NCI-H1092 (cell line): ENCODE data around the gene SLC25A47.

ENCODE experiments used
- DNase-seq: peaks from one replicate; lab custom pipeline; 2025; lab: John Stamatoyannopoulos, UW

SLC25A47 gene

DNA sequence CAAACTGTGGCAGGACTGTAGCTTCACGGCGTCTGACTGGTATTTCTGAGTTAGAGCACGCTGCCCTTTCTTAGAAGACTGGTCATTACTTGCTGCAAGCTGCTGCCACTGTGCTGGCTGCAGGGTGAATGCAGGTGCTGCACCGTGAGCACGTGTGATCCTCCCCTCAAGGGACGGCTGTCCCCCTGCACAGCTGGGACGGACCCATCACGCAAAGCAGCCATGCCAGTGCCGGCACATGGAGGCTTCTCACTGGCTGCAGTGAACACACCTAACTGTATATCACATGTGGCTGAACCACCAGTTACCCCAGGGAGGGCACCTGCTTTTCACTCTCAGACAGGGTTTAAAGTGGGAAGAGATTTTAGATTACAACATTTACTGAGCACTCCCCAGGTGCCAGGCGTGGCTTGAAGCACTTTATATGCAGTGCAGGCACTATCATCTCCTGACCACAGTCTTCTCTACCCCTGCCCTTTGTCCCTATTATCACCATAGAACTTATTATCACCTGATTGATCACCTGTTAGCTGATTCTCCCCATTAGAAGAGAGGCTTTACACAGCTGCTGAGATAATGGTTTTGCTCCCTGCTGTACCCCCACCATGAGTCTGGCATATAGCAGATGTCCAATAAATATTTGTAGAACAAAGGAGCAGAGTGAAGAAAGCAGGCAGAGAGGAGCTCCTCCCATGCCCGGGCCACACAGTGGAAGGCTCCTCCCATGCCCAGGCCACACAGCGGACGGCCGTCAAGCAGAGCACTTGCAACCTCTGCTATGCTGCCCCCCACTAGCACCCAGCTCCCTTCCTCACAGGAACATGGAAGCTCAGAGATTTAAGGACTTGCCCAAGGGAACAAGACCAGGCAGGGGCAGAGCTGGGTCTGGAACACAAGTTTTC, 25.9 kb downstream of the SLC25A47 start:
- no peak for DNase-seq

DNA sequence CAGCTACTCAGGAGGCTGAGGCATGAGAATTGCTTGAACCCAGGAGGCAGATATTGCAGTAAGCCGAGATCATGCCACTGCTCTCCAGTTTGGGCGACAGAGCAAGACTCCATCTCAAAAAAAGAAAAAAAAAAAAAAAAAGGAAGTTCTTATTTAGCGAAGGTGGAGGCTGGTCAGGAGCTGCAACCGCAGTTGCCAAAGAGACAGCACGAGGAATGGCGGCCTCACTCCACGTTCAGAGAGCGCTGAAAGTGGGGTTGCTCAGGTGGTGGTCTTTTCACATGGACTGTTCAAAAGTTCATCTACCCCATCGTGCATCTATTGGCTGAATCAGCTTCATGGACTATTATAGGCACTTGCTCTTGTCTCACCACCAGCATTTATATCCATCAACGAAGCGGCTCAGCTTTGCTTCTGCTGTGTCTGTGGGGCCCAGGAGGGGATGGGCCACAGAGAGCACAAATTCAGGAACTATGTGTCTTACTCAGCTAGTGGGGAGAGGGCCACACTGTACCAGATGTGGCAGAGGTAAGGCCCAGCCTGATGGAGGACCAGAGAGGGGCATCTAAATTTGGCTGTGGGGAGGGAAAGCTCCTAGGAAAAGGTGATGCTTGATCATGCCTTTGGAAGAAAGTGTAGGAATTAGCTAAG, 27.3 kb downstream of the SLC25A47 start:
- DNase-seq = no peak

DNA sequence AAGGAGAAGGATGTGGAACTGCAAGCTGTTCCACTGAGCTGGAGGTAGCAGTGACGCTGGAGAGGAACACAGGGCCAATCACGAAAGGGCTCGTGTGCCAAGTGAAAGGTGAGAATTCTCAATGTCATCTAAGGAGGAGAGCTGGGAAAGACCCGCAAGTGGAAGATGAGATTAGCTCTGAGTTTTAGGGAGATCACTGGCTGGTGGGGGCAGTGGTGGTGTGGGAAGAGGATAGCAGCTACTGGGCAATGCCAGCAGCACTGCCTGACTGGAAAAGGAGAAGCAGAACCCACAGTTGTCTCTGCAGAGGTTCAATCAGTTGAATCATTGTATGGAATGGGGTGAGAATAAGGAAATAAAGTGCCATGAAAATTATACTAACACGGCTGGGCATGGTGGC, 27.8 kb downstream of the SLC25A47 start:
- DNase-seq = no peak

DNA sequence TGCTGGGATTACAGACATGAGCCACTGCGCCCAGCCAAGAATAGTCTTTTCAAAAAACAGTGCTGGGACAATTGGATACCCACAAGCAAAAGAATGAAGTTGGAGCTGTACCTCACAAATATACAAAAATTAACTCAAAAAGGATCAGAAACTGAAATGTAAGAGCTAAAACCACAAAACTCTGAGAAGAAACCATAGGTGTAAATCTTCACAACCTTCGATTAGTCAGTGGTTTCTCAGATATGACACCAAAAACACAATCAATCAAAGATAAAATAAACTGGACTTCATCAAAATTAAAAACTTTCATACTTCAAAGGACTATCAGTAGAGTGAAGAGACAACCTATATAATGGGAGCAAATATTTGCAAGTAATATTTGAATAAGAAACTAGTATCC, 35.3 kb downstream of the SLC25A47 start:
- DNase-seq = no peak

DNA sequence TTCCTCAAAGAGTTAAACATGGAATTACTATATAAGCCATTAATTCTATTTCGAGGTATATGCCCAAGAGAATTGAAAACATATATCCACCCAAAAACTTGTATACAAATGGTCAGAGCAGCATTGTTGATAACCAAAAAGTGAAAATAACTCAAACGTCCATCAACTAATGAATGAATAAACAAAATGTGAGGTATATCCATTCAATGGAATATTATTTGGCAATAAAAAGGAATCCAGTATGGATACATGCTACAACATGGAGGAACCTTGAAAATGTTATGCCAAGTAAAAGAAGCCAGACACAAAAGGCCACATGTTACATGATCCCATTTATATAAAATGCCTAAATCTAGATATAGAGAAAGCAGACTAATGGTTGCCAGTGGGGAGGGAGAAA, 36.0 kb downstream of the SLC25A47 start:
- no peak for DNase-seq

DNA sequence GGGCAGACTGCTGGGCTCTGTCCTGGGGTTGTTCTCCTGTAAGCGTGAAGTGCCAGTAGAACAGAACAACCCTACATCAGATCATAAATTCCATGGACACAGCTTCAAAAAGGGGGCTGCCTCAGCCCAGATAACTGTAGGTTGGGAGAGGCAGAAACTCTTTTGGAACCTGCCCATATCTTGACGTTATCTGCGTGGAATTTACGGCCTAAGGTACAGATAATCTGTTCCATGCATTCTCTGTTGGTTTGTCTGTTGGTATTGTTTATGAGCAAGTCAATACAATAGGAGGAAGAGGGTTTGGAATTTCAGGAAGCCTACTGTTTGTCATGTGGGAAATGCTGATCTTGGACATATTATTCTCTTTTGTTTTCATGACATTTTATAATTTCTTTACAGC, 36.7 kb downstream of the SLC25A47 start:
- DNase-seq = no peak

DNA sequence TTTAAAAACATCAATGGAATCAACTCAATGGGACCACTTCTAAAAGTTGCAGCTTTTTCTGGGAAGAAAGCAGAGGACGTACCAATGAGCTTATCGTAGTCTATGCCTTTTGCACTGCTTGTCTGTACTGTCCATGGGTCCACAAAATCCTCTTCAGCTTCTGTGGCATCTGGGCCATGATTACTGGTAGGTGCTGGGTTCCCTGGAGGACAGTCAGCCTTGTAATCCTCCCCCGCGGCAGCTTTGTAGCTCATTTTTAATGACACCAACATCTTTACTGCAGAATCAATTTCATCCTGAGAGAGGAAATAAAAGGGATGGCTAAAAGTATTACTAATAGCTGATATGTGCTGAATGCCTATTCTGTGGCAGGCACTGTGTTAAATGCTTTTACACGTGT, 38.5 kb downstream of the SLC25A47 start:
- no peak for DNase-seq

DNA sequence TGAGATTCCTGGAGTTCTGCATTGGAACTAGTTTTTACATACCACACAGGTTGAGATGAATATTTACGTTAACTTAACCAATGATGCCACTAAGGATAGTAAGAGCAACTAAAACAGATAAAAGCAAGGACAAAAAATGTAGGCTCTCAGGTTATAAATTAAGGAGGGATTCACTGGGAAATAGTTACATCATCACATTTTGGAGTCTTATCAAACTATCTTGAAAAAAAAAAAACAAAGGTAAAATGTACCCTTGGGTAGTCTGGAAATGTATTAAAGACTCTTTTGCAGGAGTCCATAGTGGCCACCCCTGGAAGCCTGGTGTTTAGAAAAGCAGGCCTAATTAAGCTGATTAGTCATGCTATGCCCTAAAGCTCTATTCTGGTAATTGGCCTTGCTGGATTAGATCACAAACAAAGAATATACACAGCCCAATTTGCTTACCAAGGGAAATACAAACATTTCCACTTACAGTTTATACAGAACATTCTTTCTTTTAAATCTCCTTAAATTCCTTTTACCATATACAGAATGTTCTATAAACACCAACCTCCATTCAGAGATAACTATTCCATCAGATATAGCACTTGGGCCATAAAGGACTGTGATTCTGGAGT, 39.3 kb downstream of the SLC25A47 start:
- no peak for DNase-seq

DNA sequence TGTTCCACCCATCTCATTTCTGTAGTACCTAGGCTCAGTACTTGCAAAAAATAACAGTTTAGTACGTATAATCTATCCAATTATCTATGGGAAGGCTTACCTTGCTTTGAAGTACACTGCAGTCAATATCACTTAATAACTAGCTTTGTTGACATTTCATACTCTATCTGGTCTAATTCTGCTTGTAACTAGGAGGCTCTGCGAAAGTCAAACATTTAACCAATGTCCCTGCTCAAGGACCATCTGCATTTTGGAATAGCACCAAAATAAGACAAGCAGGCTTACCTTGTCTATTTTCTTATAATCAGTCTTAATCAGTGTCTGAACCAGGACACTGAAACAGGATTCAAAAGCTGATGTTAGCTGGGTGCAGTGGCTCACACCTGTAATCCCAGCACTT, 39.9 kb downstream of the SLC25A47 start:
- DNase-seq = no peak

DNA sequence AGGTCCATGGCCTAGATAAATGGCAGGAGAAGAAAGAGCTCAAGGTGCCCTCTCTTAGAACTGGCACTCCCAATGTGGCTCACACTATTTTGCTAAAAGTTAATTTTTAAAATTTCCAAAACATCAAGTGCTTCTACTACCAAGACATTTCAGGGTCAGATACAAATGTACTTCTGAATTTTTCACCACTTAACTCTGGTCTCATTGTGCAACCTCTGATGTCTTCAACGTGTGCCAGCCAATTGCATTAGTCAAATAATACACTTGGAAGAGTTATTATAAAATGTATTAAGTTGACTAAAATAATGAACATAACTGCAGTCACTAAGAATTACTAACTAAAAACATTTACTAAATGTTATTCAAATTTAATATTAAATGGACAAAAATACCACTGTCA, 41.3 kb downstream of the SLC25A47 start:
- no peak for DNase-seq

DNA sequence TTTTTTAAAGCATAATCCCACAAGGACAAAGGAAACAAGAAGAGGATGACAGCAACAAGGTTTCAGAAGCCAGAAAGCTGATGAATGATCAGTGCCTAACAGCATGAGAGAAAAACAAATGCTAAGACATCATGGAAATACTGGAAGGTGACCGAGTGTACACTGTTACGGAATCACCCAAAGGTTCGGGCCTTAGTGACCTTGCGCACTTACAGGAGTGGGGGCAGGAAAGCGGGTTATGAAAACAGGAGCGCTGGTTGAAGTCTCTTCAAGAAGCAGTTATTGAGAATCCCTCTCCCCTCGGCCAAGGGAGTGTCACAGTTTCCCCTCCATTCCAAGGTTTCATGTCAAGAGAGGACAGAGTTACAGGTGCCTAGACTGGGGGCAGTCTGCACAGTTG, 42.6 kb downstream of the SLC25A47 start:
- DNase-seq = no peak

DNA sequence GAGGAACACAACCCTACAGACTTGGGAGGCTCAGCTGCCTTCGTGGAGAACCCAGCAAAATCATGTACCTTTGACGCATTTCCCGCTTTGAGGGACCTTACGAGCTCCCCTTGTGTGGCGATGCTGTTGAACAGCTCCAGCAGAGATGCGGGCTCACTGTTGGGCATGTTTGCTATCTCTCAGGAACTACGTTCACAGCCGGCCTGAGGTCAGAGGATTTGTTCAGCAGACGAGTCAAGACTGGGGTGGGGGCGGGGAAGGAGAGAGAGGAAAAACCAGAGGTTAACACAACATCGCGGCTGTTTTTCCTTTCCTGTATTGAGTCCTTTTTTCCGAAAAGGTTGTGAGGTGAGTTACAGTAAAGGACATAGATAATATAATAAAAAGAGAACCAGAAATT, 45.9 kb downstream of the SLC25A47 start:
- DNase-seq = no peak

DNA sequence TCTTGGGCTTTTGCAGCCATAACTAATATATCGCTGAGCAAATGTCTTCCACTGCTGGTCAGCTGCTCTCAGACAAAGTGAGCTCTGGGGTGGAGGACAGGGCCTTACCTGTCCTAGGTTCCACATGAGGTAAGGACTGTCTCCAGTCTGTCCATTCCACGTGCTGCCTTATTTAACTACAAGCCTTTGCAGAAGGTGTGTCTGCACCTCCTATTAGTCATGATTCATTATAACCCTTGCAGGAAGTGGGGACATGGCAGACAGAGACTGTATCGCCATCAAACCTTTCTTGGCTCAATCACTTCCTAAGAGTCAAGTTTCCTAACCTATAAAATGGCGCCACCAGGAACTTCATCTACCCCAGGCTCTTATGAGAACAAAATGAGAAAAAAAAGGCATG, 46.9 kb downstream of the SLC25A47 start:
- no peak for DNase-seq

DNA sequence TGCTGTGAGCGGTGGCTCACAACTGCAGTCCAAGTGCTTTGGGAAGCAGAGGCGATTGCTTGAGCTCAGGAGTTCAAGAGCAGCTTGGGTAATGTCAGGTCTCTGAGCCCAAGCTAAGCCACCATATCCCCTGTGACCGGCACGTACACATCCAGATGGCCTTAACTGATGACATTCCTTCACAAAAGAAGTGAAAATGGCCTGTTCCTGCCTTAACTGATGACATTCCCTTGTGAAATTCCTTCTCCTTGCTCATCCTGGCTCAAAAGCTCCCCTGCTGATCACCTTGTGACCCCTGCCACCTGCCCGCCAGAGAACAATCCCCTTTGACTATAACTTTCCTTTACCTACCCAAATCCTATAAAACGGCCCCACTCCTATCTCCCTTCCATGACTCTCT, 48.6 kb downstream of the SLC25A47 start:
- no peak for DNase-seq

DNA sequence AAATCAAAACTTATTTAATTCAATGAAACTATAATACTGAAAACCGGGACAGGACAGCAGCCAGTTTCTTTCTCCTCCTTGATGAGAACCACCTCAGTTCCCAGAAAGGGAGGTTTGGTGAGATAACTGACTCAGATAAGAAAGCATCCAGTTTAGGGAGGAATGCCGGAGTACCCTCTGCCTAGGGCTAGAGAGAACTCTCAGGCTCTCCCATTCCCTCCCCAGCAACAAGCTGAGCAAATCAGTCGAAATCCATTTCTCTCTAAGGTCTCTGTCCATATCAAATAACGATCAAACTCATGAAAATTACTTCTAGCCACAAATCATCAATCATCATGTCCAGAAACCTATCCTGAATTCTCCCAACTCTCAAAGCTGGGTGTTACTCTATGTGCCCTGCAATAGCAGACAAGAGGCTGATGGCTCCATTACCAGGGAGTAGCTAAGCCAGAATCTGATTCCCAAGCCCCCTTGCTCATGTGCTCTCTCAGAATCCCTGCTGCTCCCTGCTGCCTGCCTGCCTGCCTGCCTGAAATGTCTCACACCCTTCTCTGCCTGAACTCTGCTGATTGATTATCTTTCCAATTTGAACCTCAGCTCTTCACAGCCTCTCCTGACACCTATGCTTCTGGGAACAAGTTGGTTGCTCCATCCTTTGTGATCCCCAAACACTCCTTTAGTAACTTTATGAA, 49.4 kb downstream of the SLC25A47 start:
- no peak for DNase-seq

DNA sequence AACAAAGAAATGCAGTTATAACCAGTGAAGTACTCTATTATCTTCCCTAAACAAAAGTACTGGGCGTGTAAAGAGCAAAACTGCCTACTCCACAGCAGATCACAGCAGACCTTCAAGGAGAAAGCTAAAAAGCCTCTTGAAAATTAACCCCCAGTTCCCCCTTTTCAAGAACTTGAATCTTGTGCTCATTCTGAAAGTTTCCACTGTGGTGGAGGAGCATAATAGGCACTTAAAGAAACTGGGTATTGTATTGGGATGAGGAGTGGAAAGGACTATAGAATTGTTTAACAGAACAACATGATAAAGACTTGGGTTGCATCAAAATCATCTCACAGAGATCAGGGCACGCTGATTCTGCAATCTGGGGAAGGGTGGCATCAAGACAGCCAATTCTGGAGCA, 51.1 kb downstream of the SLC25A47 start:
- DNase-seq = no peak

DNA sequence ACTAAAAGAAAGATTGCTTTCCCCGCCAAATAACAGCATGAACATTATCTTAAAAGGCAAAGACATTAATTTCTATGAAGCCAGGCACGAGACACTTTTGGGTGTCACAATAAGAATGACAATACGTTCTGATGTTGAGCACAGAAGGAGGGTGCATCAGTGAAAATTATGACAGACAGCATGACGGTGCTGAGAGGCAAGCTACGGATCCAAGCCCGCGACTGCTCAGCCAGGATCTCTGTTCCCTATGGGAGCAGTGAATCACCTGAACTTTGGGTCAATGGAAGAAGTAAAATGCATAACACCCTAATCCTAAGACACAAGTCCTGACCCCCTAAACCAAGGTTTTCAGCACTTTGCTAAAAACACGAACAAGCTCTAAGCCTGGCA, 51.7 kb downstream of the SLC25A47 start:
- DNase-seq = no peak

DNA sequence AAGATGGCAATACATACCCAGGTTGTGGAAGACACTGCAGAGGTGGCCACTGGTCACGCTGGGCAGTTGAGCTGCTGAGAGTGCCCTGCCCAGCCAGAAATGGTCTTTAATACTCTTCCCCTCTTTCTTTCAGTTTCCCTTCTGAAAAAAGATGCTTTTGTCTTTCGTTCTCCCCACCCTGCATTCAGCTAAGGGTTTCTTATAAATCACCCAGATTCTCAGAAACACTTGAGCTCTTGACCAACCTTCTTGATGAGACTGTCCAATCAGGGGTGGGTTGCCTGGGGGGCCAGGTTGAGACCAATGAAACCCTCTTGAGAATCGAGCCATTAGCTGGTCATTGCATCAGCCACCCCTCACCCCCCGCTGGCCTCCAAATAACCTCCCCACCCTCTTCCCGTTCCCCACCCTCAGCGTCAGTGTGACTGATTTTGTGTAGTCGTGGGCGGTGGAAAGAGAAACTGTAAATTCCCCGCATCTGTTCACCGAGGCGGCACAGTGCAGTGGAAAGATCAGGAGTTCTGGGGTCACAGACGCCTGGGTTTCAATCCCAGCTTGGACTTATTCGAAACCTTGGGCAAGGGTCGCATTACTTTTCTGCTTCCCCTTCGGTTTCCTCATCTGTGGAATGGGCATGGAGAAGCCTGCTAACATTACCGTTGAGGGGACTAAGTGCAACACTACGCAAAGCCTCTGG, 52.3 kb downstream of the SLC25A47 start:
- no peak for DNase-seq

DNA sequence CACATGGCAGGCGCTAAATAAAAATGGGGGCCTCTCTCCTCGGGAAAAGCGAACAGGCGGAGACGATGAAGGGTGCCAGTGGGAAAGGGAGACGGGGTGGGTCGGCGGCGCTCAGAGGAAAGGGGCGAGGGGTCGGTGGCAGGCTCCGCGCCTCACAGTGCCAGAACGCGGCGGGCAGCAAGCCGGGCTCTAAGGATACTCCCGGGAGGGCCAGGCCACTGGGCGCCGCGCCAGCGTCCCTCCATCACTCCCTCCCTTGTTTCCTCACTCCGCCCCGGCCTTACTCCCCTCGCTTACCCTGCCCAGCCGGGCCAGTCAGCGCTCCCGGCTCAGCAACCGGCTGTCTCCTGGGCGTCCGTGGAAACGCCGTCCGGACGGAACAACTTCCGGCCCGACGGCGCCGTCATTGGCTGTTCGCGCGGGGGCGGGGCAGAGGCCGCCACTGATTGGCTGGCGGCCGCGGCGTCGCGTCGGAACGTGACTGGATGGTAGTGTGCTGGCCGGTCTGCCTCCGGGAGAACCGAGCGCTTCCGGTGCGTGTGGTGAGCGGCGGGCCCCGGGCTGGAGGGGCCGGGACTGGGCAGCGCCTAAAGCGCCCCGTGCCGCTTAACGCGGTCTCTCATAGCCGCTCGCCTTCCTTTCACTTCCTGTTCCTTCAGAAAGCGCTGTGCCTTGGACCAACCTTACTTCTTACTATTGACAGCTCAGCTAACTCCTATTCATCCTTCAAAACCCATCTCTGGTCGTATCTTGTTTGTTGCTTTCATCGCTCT, 53.0 kb downstream of the SLC25A47 start, which contains the start of gene WDR25:
TSS of gene WDR25 (plus strand) at position 523 of the 773 bp plus-strand sequence.
- peak; percentile 92 for DNase-seq

DNA sequence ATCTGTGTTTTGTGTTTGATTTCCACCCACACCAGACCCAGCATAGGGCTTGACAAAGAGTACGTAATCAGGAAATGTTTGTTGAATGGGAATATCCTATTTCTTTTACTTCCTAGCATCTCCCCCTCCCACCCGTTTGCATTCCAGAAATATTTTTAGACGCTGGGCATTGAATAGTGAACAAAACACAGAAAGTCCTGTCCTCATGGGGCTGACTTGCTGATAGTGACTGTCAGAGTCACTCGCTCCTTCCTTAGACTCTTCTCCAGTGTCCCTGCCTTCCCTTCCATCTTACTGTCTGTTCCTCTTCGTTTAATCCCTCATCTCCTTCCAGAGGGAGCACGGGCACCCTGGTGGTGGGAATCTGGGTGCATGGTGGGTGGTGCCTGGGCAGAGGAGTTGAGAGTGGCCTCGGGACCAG, 53.6 kb downstream of the SLC25A47 start:
- DNase-seq = no peak
